ENCODE data around the gene EIF4EBP3.

EIF4EBP3 gene

DNA sequence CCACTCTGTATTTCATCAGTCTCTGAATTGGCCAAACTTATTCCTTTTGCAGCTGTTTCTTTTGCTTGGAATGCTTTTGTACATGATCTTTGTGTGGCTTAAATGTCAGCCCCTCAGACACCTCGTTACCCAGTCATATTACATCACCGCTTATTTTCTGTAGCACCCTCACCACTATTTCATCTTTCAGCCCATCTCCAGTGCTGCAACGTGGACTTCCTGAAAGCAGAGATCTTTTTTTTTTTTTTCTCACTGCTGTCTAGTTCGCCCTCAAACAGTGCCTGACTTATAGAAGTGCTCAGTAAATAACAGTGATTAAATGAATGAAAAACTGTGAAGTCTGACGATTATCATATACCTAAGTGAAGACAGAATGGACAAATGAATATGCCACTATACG is 9.0 kb downstream of the EIF4EBP3 start:
- DNase-seq: no peak

DNA sequence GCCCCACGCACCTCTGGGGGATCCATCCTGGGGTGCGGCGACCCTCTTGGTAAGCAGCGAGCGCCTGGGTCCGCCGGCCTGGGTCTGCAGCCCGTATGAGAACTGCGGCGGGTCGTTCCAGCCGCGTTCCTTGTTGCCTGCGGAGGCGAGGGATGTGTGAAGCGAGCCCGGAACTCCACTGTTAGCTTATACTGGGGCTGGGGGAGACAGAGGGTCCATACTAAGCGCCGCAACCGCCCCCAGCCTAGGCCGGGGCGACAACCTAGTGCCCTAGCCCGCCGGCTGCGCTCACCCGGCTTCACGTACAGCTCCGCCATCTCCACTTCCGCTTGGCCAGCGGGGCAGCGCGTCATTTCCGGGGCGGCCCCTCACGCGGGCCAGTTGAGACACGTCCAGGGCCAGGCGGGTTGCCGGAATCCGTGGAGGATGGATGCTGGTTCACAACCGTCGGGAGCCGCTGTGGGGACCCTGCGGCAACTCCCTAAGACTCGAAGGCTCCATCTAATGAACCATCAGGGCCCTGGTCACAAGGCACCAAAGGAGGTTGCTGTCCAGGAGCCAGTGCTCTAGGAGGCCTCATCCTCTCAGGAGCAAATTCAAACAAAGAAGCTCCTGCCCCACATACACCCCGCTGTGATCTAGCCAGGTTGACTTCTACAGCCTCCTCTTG is 9.8 kb downstream of the EIF4EBP3 start, which contains the start of gene SRA1:
TSS of gene SRA1 (minus strand) at position 338 of the 670 bp plus-strand sequence. CDS start at position 317, 21 bp downstream.
- peak; percentile 65 to 97 (median 88) for DNase-seq

DNA sequence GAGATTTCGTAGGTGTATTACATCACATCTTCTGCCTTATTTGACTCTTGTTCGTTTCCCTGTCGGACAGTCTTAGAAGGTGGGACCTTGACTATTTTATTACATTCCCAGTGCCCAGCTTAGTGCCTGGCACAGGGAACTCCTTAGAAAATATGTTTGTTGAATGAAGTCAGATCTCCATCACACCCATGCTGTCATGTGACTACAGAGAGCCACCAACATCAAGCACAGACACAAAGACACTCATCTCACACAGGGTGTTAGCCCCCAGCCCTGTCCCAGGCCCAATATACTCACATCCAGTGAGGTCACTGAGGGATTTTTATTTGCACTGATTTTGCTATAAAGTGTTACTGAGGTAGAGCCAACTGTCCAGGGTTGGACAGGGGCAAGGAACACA is 10.5 kb downstream of the EIF4EBP3 start:
- DNase-seq: no peak

DNA sequence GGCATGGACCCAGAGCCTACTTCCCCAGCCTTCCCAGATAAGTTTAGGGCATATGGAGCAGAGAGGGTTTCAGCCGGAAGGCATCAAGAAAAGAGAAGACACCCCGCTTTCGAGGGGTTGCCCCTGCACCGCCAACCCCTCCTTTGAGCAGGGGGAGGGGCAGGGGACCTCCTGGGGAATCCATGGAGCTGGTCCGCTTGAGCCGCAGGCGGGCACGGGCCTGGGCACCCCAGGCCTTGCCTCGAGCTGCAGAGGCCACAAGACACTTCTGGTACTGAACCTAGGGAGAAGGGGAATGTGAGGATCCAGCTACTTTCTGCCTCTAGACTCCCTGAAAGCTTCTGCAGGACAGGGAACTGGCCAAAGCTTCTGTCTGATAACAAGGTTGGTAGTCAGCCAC is 11.1 kb downstream of the EIF4EBP3 start:
- DNase-seq: no peak

DNA sequence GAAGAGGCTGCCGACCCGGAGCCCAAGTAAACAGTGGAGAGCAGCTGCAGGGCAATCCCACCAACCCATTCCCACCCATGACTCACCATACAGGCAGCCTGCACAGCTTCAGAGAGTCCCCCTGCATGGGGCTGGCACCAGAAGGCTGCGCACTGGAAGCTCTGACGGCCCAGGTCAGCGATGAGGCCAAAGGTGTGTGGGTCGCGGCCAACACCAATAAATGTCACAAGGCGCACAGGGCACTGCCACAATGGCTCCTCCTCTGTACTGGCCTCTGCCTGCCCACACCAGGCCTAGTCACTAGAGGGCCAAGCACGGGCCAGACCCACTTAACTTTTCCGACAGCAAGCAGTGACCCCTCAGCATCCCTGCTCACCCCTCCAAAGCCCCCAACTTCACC is 12.8 kb downstream of the EIF4EBP3 start:
- DNase-seq: no peak

DNA sequence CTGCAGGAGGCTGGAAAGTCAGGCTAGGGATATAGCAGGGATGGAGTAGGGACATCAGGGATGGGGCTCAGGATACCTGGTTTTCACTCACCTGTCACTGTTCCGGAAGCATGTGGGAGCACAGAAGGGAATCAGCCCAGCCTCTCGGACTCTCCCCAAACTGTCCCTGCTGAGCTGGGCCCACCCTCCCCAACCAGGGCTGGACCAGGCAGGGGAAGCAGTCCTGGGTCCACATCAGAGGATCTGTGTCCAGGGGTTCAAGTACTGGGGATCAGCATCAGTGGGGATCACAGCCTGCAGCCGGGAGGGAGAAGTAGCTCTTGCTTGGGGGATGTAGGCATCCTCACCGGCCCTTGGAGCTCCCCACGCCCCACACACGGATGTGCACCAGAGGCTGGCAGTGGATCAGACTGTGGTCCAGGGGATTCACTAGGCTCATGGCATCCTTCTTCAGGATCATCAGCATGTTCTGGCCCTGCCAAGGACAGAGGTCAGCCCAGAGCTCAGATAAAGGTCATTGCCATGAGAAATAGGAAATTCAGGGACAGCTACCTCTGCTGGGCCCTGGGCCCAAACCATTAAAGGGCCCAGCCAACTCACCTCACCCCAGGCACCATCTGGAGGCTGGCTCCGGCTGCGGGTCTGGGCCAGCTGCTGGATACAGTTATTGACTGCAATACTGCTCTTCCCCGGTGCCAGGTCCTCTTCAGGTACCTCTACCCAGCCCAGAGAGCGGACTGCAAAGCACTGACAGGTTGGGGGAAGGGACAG is 14.5 kb downstream of the EIF4EBP3 start:
- DNase-seq: no peak

DNA sequence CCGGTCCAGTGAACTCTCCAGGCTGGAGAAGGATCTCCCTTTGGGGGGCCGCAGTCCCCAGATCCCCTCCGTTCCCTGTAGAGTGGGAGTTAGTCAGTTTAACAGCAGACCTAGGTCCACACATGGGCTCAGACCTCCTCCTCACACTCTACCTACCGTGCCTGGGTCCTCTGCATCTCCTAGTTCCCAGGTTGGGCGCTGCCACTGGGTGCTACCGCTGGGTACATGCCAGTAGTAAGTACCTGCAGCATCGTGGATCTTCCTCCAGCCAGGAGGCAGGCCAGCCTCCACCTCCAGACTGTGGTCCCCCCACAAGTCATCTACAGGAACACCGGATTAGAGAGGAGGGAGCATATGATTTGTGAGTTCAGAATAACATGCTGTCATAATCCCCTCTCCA is 16.1 kb downstream of the EIF4EBP3 start:
- DNase-seq: peak in 3 of 56 donors; percentile 5 to 41 (median 17)

DNA sequence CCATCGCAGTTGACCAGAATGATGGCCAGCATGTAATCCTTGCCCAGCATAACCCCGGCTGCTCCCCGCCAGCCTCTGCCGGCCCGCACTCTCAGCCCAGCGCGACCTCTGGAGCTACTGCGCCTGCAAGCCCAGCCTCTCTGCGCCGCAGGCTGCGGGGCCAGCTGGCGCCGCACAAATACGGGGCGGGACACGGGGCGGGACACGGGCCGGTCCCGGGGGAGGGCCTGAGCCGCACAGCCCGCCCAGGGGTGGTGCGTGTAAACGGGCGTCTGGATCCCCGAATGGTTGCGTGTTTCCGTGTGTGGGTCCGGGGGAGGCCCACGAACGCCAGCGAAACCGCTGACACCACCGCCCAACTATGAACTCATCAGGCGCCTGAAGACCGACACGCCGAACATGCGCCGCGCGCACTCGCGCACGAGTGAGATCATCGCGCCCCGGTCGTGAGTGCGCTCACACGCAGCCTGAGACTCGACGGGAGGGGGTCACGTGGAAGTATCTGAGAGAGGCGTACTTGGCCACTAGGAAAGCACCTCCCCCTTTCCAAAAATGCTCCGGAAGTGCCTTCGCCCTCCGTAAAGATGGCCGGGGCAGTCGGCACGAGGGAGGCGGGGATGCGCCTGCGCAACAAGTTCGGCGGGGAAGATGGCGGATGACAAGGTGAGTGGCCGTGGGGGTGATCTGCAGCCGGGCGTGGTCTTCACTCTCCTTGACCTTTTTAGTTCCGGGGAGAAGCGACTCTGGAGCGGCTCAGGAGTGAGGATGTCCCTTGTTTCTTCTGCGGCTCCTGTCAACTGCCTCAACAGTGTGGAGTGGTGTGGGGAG is 16.9 kb downstream of the EIF4EBP3 start, which contains the start of the genes APBB3 and SLC35A4:
TSS of gene APBB3 (minus strand) at position 403 of the 828 bp plus-strand sequence. CDS start at position 50, 353 bp downstream.
TSS of gene SLC35A4 (plus strand) at position 633 of the 828 bp plus-strand sequence. CDS start 2,342 bp downstream, outside the sequence.
- DNase-seq: peak; percentile 78 to 100 (median 97)

DNA sequence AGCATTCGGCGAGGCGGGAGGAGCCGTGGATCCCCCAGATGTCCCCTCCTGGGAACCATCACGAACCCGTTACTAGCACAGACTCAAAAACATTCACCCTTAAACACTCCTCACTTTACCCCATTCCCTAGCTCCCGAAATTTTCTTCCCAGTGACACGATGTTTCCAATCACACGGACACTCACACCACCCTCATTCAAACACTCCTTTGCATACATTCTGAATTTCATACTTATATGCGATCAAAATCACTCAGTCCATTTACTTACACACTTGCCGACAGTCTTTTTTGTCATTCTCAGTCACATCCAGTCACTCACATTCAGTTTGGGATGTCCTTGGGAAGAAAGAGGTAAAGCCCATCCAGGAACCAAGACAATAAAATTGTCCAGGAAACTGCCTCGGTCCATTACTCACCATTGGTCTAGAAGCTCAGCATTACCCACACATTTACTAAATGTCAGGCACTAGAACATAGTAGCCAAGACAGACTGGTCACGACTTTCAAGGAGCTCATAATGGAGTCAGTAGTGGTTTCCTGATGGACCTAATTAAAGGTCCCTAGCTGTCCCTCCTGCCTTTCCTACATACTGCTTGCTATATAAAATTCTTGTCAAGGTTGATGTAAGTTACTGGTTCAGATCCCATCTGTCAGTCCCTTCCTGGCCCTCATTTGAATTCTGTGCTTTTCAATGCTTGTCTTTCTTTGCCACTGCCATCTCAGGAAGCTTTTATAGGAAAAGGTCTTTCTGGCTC is 17.7 kb downstream of the EIF4EBP3 start:
- no peak for DNase-seq

DNA sequence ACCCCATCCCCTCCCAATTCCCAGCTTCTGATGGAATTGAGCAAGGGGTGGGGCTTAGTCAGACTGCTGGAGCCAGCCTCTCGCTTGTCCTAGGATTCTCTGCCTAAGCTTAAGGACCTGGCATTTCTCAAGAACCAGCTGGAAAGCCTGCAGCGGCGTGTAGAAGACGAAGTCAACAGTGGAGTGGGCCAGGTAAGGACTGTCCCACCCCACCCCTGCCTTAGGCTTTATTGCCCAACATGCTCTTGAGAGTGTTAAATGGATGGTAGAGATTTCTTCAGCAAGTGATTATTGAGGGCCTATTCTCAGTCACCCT is 18.3 kb downstream of the EIF4EBP3 start:
- DNase-seq: no peak

DNA sequence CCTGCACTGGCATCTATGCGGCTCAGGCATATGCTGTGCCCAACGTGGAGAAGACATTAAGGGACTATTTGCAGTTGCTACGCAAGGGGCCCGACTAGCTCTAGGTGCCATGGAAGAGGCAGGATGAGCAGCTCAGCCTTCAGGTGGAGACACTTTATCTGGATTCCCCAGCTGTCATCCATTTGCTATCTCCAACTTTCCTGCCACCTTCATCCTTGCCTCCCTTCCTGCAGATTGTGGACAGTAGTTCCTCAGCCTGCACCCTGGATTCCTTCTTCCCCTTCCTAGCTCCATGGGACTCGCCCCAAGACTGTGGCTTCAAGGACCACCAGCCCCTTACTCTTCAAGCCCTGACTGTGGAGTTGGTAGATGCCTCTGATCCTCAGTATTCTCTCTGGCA is 19.2 kb downstream of the EIF4EBP3 start:
- no peak for DNase-seq

DNA sequence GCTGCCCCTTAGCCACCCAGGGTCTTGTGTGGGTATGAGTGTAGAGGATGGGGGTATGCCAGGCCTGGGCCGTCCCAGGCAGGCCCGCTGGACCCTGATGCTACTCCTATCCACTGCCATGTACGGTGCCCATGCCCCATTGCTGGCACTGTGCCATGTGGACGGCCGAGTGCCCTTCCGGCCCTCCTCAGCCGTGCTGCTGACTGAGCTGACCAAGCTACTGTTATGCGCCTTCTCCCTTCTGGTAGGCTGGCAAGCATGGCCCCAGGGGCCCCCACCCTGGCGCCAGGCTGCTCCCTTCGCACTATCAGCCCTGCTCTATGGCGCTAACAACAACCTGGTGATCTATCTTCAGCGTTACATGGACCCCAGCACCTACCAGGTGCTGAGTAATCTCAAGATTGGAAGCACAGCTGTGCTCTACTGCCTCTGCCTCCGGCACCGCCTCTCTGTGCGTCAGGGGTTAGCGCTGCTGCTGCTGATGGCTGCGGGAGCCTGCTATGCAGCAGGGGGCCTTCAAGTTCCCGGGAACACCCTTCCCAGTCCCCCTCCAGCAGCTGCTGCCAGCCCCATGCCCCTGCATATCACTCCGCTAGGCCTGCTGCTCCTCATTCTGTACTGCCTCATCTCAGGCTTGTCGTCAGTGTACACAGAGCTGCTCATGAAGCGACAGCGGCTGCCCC is 19.8 kb downstream of the EIF4EBP3 start:
- DNase-seq: no peak

DNA sequence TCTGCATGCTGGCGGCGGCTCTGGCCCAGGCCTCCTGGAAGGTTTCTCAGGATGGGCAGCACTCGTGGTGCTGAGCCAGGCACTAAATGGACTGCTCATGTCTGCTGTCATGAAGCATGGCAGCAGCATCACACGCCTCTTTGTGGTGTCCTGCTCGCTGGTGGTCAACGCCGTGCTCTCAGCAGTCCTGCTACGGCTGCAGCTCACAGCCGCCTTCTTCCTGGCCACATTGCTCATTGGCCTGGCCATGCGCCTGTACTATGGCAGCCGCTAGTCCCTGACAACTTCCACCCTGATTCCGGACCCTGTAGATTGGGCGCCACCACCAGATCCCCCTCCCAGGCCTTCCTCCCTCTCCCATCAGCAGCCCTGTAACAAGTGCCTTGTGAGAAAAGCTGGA is 20.4 kb downstream of the EIF4EBP3 start:
- DNase-seq: no peak

DNA sequence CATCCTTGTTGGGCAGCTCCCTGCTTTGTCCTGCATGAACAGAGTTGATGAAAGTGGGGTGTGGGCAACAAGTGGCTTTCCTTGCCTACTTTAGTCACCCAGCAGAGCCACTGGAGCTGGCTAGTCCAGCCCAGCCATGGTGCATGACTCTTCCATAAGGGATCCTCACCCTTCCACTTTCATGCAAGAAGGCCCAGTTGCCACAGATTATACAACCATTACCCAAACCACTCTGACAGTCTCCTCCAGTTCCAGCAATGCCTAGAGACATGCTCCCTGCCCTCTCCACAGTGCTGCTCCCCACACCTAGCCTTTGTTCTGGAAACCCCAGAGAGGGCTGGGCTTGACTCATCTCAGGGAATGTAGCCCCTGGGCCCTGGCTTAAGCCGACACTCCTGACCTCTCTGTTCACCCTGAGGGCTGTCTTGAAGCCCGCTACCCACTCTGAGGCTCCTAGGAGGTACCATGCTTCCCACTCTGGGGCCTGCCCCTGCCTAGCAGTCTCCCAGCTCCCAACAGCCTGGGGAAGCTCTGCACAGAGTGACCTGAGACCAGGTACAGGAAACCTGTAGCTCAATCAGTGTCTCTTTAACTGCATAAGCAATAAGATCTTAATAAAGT is 21.1 kb downstream of the EIF4EBP3 start:
- DNase-seq: no peak

DNA sequence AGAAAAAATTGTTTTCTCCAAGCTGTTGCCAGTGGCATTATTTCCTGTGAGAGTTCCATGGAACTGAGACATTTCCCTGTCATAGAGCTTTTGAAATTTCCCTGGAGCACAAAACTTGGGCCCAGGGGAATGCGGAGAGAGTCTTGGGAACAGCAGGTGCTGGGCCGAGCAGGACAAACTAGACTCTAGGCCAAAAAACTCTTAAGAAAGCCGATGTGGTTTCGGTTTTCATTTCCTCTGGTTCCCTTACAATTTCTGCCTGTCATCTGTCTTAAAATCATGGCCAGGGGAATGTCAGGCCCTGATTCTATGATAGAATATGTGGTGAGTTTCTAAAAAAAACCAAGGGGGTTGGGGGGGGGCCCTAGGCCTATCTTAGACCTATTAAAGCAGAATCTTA is 21.7 kb downstream of the EIF4EBP3 start:
- no peak for DNase-seq

DNA sequence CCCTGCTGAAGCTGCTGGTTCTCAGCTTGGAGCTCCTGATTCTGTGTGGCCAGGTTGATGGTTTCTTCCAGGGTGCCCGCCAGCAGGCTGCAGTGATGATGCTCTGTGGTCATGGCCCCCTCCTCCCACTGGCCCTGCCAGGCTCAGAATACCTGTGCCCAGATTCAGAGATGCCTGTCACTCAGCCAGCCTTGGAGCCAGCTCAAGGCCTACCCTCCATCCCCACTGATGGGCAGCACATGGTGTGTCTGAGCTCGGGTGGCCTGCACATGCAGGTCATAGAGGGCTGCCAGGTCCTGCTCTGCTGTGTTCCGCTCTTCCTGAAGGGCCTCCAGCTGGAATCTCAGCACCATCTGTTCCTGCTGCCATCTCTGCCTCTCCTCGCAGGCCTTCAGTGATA is 22.6 kb downstream of the EIF4EBP3 start:
- no peak for DNase-seq

DNA sequence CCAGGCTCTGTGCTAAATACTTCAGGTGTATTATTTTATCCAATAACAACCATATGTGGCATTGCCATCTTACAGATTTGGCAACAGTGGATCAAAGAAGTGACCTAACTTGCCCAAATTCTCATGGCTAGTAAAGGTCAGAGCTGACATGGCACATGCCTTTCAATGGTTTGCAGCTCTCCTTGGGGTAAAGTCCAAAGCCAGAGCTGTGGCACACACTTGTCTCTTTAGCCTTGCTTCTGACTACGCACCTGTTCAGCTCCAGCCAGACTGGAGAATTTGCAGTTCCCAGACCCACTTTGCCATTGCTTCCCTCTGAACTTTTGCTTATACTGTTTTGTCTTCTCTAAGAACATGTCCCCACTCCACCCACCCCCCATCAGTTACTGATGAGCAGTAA is 23.0 kb downstream of the EIF4EBP3 start:
- DNase-seq: no peak

DNA sequence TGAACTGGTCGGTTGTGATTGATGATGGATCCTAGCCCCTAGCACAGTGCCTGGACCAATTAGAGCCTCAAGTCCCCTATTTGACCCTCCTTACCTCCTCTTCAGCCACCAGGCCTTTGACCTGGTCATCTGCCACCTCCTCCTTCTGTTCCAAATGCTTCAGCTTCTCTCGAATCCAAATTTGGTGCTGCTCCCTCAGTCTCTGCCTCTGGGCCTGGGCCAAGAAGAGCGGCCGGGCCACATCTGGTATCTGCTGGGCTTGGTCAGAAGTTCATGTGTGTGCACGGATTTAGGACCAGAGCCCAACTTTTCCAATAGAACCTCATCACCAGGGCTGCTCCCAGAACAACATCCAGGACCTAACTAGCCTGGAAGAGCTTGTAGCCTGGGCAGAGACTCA is 23.6 kb downstream of the EIF4EBP3 start:
- no peak for DNase-seq

DNA sequence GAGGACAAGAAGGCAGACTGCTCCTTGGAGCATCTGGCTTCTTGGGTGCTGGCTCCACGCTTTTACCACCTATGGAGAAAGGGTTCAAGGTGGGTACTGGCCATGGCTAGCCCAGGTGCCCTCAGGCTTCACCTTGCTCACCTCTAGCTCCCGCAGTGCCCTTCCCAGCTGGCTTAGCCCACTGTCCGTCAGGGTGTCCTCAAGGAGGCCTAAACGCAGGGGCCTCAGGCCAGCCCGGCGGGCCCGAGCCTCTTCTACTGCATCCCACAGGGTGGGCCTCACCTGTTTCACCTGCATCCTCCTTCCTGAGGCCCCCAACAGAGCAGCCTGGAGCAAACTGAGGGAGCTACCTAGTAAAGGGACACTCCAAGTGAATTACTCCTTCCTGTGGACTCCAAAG is 26.2 kb downstream of the EIF4EBP3 start:
- DNase-seq: no peak

DNA sequence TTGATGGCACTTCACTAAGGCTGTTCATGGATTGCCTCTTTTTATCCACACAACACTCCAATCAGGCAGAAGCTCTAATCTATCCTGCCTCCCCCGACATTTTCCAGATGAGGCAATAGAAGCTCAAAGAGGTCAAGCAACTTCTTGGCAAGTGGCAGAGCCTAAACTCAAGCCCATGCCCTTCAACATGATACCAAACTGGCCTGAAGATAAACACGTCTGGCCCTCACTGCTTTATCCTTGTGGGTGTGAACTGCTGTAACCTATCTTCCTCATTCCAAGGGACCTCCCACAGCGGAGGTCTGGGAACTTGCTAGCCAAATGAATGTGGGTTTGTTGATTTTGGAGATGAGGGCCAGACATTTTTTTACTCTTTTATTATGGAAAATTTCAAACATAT is 26.7 kb downstream of the EIF4EBP3 start:
- DNase-seq: no peak

Data from amygdala (tissue), 56 donors.